HEK293T (cell line): ENCODE measurements around the gene ZGPAT.

Source experiments
- CTCF ChIA-PET: fragments of 350-600 bp; formaldehyde crosslinking; extraction: SDS; loops from one replicate; lab custom pipeline; 2021; ENCODE audit warnings: antibody characterized with exemption, inconsistent platforms; lab: Yijun Ruan, JAX
- POLR2A ChIA-PET: fragments of 350-600 bp; formaldehyde crosslinking; extraction: SDS; loops from one replicate; lab custom pipeline; 2020; ENCODE audit warnings: antibody characterized with exemption, inconsistent platforms; lab: Yijun Ruan, JAX
- DNase-seq: peaks from one replicate; pipeline ENCODE4 v3.0.0; 2012; ENCODE audit warnings: mixed read lengths; ENCODE audit errors: extremely low spot score
- ARNT ChIP-seq: fragments of 450-650 bp; IDR thresholded peaks from 2 replicates; pipeline ENCODE4 v1.6.1; 2017; ENCODE audit warnings: mild to moderate bottlenecking
- BHLHE40 ChIP-seq: fragments of 450-650 bp; IDR thresholded peaks from 2 replicates; pipeline ENCODE4 v1.6.1; 2016; ENCODE audit warnings: mild to moderate bottlenecking, moderate library complexity, borderline replicate concordance
- CTBP1 ChIP-seq: fragments of 450-650 bp; IDR thresholded peaks from 2 replicates; pipeline ENCODE4 v1.6.1; 2016; ENCODE audit warnings: borderline replicate concordance
- ELF4 ChIP-seq: fragments of 450-650 bp; IDR thresholded peaks from 2 replicates; pipeline ENCODE4 v1.6.1; 2017; ENCODE audit warnings: antibody characterized with exemption
- FOXA1 ChIP-seq: fragments of 450-650 bp; IDR thresholded peaks from 2 replicates; pipeline ENCODE4 v1.6.1; 2016; ENCODE audit warnings: mild to moderate bottlenecking
- FOXK2 ChIP-seq: fragments of 450-650 bp; IDR thresholded peaks from 2 replicates; pipeline ENCODE4 v1.6.1; 2016; ENCODE audit warnings: mild to moderate bottlenecking
- FOXM1 ChIP-seq: fragments of 450-650 bp; IDR thresholded peaks from 2 replicates; pipeline ENCODE4 v1.6.1; 2017; ENCODE audit warnings: mild to moderate bottlenecking, borderline replicate concordance
- HDGF ChIP-seq: fragments of 450-650 bp; IDR thresholded peaks from 2 replicates; pipeline ENCODE4 v1.6.1; 2017; ENCODE audit warnings: antibody characterized with exemption, borderline replicate concordance
- L3MBTL2 ChIP-seq: fragments of 450-650 bp; conservative IDR thresholded peaks from 2 replicates; pipeline ENCODE4 v1.6.1; 2016; ENCODE audit warnings: mild to moderate bottlenecking
- LEF1 ChIP-seq: fragments of 450-650 bp; IDR thresholded peaks from 2 replicates; pipeline ENCODE4 v1.6.1; 2017; ENCODE audit warnings: mild to moderate bottlenecking, borderline replicate concordance
- NFRKB ChIP-seq: fragments of 450-650 bp; IDR thresholded peaks from 2 replicates; pipeline ENCODE4 v1.6.1; 2016; ENCODE audit warnings: mild to moderate bottlenecking, moderate library complexity
- PKNOX1 ChIP-seq: fragments of 450-650 bp; IDR thresholded peaks from 2 replicates; pipeline ENCODE4 v1.6.1; 2016
- SP1 ChIP-seq: fragments of 450-650 bp; IDR thresholded peaks from 2 replicates; pipeline ENCODE4 v1.6.1; 2017
- SUZ12 ChIP-seq: fragments of 450-650 bp; IDR thresholded peaks from 2 replicates; pipeline ENCODE4 v1.6.1; 2016; ENCODE audit warnings: mild to moderate bottlenecking
- TARDBP ChIP-seq: fragments of 450-650 bp; IDR thresholded peaks from 2 replicates; pipeline ENCODE4 v1.6.1; 2016
- ZNF384 ChIP-seq: fragments of 450-650 bp; IDR thresholded peaks from 2 replicates; pipeline ENCODE4 v1.6.1; 2016

The ZGPAT gene

GRCh38 chr20:63734946-63735858 is 27.4 kb downstream of the ZGPAT start:
- ChIA-PET POLR2A (no interaction called here), CTCF (no interaction called here)
- no peak for DNase-seq
- TF ChIP-seq ELF4 (no peak), FOXM1 (no peak), ZNF384 (no peak), LEF1 (no peak), BHLHE40 (no peak), SUZ12 (no peak), FOXA1 (no peak), CTBP1 (no peak), PKNOX1 (no peak), HDGF (no peak), NFRKB (no peak), ARNT (no peak), SP1 (no peak), L3MBTL2 (no peak), FOXK2 (no peak), TARDBP (no peak)

GRCh38 chr20:63735859-63736718 is 28.2 kb downstream of the ZGPAT start, which contains the start of gene LIME1:
Gene LIME1, plus strand, starts transcription at chr20:63736664. Its CDS starts 886 bp downstream, at chr20:63737550.
- CTCF ChIA-PET = no interaction called here
- POLR2A ChIA-PET = interaction anchor here (1.0 kb wide), 1 partner anchor 28 kb away, joined by 7 read pairs; the partner anchor contains the start of genes ARFRP1 and ZGPAT
- TF ChIP-seq ELF4 (no peak), BHLHE40 (no peak), HDGF (no peak), ARNT (no peak), SUZ12 (no peak)
- no peak for DNase-seq

- no peak for DNase-seq
- no peak for TF ChIP-seq L3MBTL2
- no peak for TF ChIP-seq PKNOX1
- no peak for TF ChIP-seq ARNT
- TF ChIP-seq FOXM1 = no peak
- no peak for TF ChIP-seq ELF4
- no peak for TF ChIP-seq SUZ12
- no peak for TF ChIP-seq NFRKB
- ChIA-PET POLR2A (interaction anchor here (1.0 kb wide), 1 partner anchor 29 kb away, joined by 7 read pairs; the partner anchor contains the start of genes ARFRP1 and ZGPAT), CTCF (no interaction called here)
Measured at GRCh38 chr20:63736893-63737694, 29.3 kb downstream of the ZGPAT start.

GRCh38 chr20:63737695-63737944 is 29.8 kb downstream of the ZGPAT start:
- DNase-seq = no peak
- ChIA-PET POLR2A (no interaction called here), CTCF (no interaction called here)
- TF ChIP-seq FOXM1 (no peak), SP1 (no peak), SUZ12 (no peak), NFRKB (no peak), TARDBP (no peak), CTBP1 (no peak), HDGF (no peak), ZNF384 (no peak), FOXA1 (no peak), LEF1 (no peak), FOXK2 (no peak), L3MBTL2 (no peak), PKNOX1 (no peak), ARNT (no peak)

- no peak for DNase-seq
- ChIA-PET CTCF (interaction anchor here (1.4 kb wide), 1 partner anchor 30 kb away, joined by 3 read pairs; the partner anchor contains the start of genes ARFRP1 and ZGPAT), POLR2A (interaction anchor here (1.0 kb wide), 1 partner anchor 30 kb away, joined by 5 read pairs; the partner anchor contains the start of genes ARFRP1 and ZGPAT)
- TF ChIP-seq PKNOX1 (no peak), L3MBTL2 (no peak), FOXA1 (no peak), FOXM1 (no peak), NFRKB (no peak), ELF4 (no peak), LEF1 (no peak), SUZ12 (no peak), BHLHE40 (no peak), ARNT (no peak), ZNF384 (no peak), SP1 (no peak), CTBP1 (no peak), HDGF (no peak)
Measured at GRCh38 chr20:63737945-63738686, 30.3 kb downstream of the ZGPAT start.
